GM13977 (cell line): Measurements from ENCODE around the gene ITPRIPL2.
A peak's percentile ranks its signal among the peaks of the same experiment; 100 is the strongest.

Experiments used
- DNase-seq: peaks from one replicate; pipeline ENCODE4 v3.0.0; 2012; ENCODE audit warnings: low spot score
- in situ Hi-C: fragments of 300-500 bp; cut with MboI; formaldehyde crosslinking; loops from one replicate; pipeline ENCODE4 v1.12.0; 2022; ENCODE audit warnings: low sequenced_read_pairs, low pct_unique_long_range_greater_than_20kb, mixed read lengths, inconsistent platforms; ENCODE audit not compliant: unreplicated experiment
- TF ChIP-seq, protein P1 (sequence below): IDR thresholded peaks from 2 replicates; pipeline ENCODE4 v1.5.1; 2012; ENCODE audit warnings: mild to moderate bottlenecking, control low read depth; ENCODE audit not compliant: insufficient read depth; ENCODE audit errors: extremely low read depth, missing control alignments

ITPRIPL2 gene

GRCh38 chr16:19112099-19112407 lies 1.7 kb upstream of the ITPRIPL2 start:
- in situ Hi-C loops = no loop called here
- TF ChIP-seq, protein P1, sequence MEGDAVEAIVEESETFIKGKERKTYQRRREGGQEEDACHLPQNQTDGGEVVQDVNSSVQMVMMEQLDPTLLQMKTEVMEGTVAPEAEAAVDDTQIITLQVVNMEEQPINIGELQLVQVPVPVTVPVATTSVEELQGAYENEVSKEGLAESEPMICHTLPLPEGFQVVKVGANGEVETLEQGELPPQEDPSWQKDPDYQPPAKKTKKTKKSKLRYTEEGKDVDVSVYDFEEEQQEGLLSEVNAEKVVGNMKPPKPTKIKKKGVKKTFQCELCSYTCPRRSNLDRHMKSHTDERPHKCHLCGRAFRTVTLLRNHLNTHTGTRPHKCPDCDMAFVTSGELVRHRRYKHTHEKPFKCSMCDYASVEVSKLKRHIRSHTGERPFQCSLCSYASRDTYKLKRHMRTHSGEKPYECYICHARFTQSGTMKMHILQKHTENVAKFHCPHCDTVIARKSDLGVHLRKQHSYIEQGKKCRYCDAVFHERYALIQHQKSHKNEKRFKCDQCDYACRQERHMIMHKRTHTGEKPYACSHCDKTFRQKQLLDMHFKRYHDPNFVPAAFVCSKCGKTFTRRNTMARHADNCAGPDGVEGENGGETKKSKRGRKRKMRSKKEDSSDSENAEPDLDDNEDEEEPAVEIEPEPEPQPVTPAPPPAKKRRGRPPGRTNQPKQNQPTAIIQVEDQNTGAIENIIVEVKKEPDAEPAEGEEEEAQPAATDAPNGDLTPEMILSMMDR = no peak
- DNase-seq = no peak

GRCh38 chr16:19114359-19115147 lies 789 bp downstream of the ITPRIPL2 start:
- TF ChIP-seq, protein P1 = peak; percentile 13
- in situ Hi-C loops = no loop called here
- DNase-seq = peak; percentile 75

- TF ChIP-seq, protein P1 = no peak
- in situ Hi-C loops = no loop called here
- no peak for DNase-seq
These were observed 1.6 kb downstream of the ITPRIPL2 start for GRCh38 chr16:19115148-19116021.

DNA sequence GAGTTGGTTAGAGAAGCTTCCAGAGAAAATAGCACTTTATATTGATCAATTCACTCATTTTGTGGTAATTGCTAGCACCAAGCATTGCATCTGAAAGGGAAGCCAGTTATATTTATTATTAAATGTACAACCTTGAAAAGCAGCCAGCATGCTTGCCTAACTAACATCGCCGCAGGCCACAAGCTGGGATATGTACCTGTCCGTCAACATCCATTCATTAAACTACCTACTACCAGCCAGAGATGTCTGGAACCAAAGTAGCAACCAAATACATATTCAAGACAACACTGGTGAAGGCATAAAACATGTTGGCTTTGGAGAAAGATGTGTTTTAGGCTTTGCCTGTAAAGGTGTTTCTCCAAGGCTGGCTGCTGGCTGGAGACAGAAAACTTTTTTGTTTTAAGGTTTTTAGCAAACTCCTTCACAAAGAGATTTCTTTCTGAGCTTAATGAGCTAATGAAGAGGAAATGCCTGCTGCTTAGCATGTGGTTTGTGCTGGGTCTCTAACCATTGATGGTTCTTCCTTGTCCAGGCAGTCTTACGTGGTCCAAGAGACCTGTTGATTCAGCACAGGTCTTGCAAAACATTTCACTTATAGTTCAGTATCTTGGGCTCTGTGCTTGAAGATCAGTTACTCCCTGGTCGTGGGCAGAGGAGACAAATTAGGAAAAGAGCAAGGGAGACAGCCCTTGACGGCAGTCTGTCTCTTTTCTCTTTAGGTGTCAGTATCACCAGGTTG lies 3.1 kb downstream of the ITPRIPL2 start:
- no peak for DNase-seq
- in situ Hi-C loops = no loop called here

GRCh38 chr16:19118938-19119431 lies 5.2 kb downstream of the ITPRIPL2 start:
- no peak for DNase-seq
- TF ChIP-seq, protein P1 = no peak
- in situ Hi-C loops = no loop called here

More for the DNA sequence above, 3.1 kb downstream of the ITPRIPL2 start:
- TF ChIP-seq, protein P1 = no peak

GRCh38 chr16:19119564-19119963 lies 5.8 kb downstream of the ITPRIPL2 start:
- TF ChIP-seq, protein P1 = no peak
- in situ Hi-C loops = no loop called here
- DNase-seq = no peak
